H7 (cell line): Measurements from ENCODE around the gene SH2D3A. TPM values are rescaled to one million over a fixed set of nuclear protein-coding genes. Genes with fewer than 3 reads are reported as not detected.
"Not testable (repeated sequence)": the region's sequence is repeated elsewhere in the genome, so short reads cannot be mapped to it uniquely, and the experiment has no call there.

Experiments used
- DNase-seq: peaks from one replicate; pipeline ENCODE4 v3.0.0; 2012
- H3K27me3 ChIP-seq: 2 replicates; pipeline ENCODE4 v1.6.0; 2011; ENCODE audit warnings: mild to moderate bottlenecking, low read length; ENCODE audit not compliant: control insufficient read depth, insufficient read depth
- H3K36me3 ChIP-seq: replicated peaks from 2 replicates; pipeline ENCODE4 v1.5.1; 2011; ENCODE audit warnings: low read length; ENCODE audit not compliant: control insufficient read depth, insufficient read depth
- H3K4me3 ChIP-seq: 2 replicates; pipeline ENCODE4 v1.5.1; 2011; ENCODE audit warnings: low read depth, mild to moderate bottlenecking, control low read depth, low read length, moderate library complexity; ENCODE audit not compliant: insufficient read depth
- total RNA-seq: library from RNA; depleted of rRNA; stranded (reverse); fragments of >200 nt; shearing (Covaris generic); gene quantifications from 2 replicates; pipeline ENCODE4 v1.2.3, GENCODE V29; 2014

Gene SH2D3A
- total RNA-seq, 1 experiment from 2014 or later = 11.7 TPM

GRCh38 chr19:6760606-6761005 is 6.6 kb downstream of the SH2D3A start:
- H3K4me3 ChIP-seq = no peak overlapping the region

GRCh38 chr19:6754653-6755463 is 12.4 kb downstream of the SH2D3A start:
- Histone ChIP-seq H3K27me3 (no peaks in the 10 kb centered on the region), H3K4me3 (no peak overlapping the region), H3K36me3 (peaks cover 22% of the 10 kb centered on the region)
- DNase-seq = peak; percentile 22

More at GRCh38 chr19:6760606-6761005, 6.6 kb downstream of the SH2D3A start:
- DNase-seq = peak; percentile 26
- peaks cover 11% of the 10 kb centered on the region for H3K36me3 ChIP-seq
- no peaks in the 10 kb centered on the region for H3K27me3 ChIP-seq

GRCh38 chr19:6754136-6754535 is 13.1 kb downstream of the SH2D3A start:
- Histone ChIP-seq H3K27me3 (no peaks in the 10 kb centered on the region), H3K4me3 (no peak overlapping the region), H3K36me3 (peaks cover 22% of the 10 kb centered on the region)
- no peak for DNase-seq

GRCh38 chr19:6753178-6754031 is 13.8 kb downstream of the SH2D3A start:
- Histone ChIP-seq H3K4me3 (peak overlapping the region; percentile 39), H3K36me3 (peaks cover 23% of the 10 kb centered on the region), H3K27me3 (no peaks in the 10 kb centered on the region)
- DNase-seq = peak; percentile 99

- Histone ChIP-seq H3K4me3 (peak overlapping the region; percentile 39), H3K27me3 (no peaks in the 10 kb centered on the region), H3K36me3 (peaks cover 26% of the 10 kb centered on the region)
- peak; percentile 97 for DNase-seq
Measured at GRCh38 chr19:6752256-6753177, 14.7 kb downstream of the SH2D3A start.

- no peaks in the 10 kb centered on the region for H3K27me3 ChIP-seq
- no peak overlapping the region for H3K4me3 ChIP-seq
- DNase-seq = no peak
- H3K36me3 ChIP-seq = peaks cover 33% of the 10 kb centered on the region
Measured at GRCh38 chr19:6751189-6751588, 16.0 kb downstream of the SH2D3A start.

GRCh38 chr19:6750062-6750461 is 17.2 kb downstream of the SH2D3A start:
- Histone ChIP-seq H3K4me3 (no peak overlapping the region), H3K36me3 (peaks cover 35% of the 10 kb centered on the region), H3K27me3 (no peaks in the 10 kb centered on the region)
- no peak for DNase-seq

GRCh38 chr19:6748543-6748942 is 18.7 kb downstream of the SH2D3A start:
- H3K36me3 ChIP-seq = peaks cover 41% of the 10 kb centered on the region
- not testable (repeated sequence) for DNase-seq

GRCh38 chr19:6745965-6746364 is 21.3 kb downstream of the SH2D3A start:
- H3K27me3 ChIP-seq = no peaks in the 10 kb centered on the region
- no peak overlapping the region for H3K4me3 ChIP-seq
- DNase-seq = peak; percentile 34
- peaks cover 42% of the 10 kb centered on the region for H3K36me3 ChIP-seq

More at GRCh38 chr19:6748543-6748942, 18.7 kb downstream of the SH2D3A start:
- not testable (repeated sequence) for H3K27me3 ChIP-seq, H3K4me3 ChIP-seq

- Histone ChIP-seq H3K4me3 (no peak overlapping the region), H3K36me3 (peaks cover 36% of the 10 kb centered on the region), H3K27me3 (no peaks in the 10 kb centered on the region)
- DNase-seq = peak; percentile 54
Measured at GRCh38 chr19:6744381-6745301, 22.6 kb downstream of the SH2D3A start.

- Histone ChIP-seq H3K27me3 (no peaks in the 10 kb centered on the region), H3K36me3 (peaks cover 31% of the 10 kb centered on the region), H3K4me3 (no peak overlapping the region)
- DNase-seq = peak; percentile 55
Measured at GRCh38 chr19:6743714-6744380, 23.4 kb downstream of the SH2D3A start.

- Histone ChIP-seq H3K36me3 (peaks cover 27% of the 10 kb centered on the region), H3K4me3 (no peak overlapping the region), H3K27me3 (no peaks in the 10 kb centered on the region)
- DNase-seq = peak; percentile 35
Measured at GRCh38 chr19:6743066-6743465, 24.2 kb downstream of the SH2D3A start.
